Right cardiac atrium (tissue), 5 donors: Measurements from ENCODE around the gene FOXL2. TPM values are rescaled to one million over a fixed set of nuclear protein-coding genes. Genes with fewer than 3 reads are reported as not detected.
A peak's percentile ranks its signal among the peaks of the same experiment; 100 is the strongest.

Experiments
- ATAC-seq, 2 donors: fragments of 200-7000 bp; cut with Tn5 transposase; one replicate each; pipeline versions ENCODE4 v1.8.0 to v1.9.1; 2020; ENCODE audit warnings: moderate library complexity in 2 of 2, mild to moderate bottlenecking in 1 of 2
- DNase-seq, 3 donors: peaks; one replicate each; pipeline ENCODE4 v3.0.0-alpha.2; 2020
- H3K27ac ChIP-seq: one replicate; pipeline ENCODE4 v1.5.1; 2013; ENCODE audit warnings: mild to moderate bottlenecking, low read length, control low read depth, moderate library complexity
- H3K27me3 ChIP-seq: one replicate; pipeline ENCODE4 v1.6.1; 2013; ENCODE audit not compliant: control insufficient read depth, insufficient read depth
- H3K4me1 ChIP-seq: one replicate; pipeline ENCODE4 v1.6.1; 2013; ENCODE audit warnings: low read length; ENCODE audit not compliant: control insufficient read depth, insufficient read depth
- H3K4me3 ChIP-seq: one replicate; pipeline ENCODE4 v1.5.1; 2013; ENCODE audit warnings: low read length, control low read depth
- H3K9me3 ChIP-seq: one replicate; pipeline ENCODE4 v1.6.1; 2013; ENCODE audit warnings: low read length; ENCODE audit not compliant: control insufficient read depth
- WGBS: extraction: QIAGEN DNeasy Blood & Tissue Kit; methylation state at CpG from one replicate; pipeline ENCODE4 v1.1.7; 2013; 5-methylcytosine and 5-hydroxymethylcytosine counted together
- intact Hi-C, 4 donors: fragments of 100-400 bp; cut with DNase I; formaldehyde crosslinking; loops; one replicate each; pipeline versions ENCODE4 v1.11.0 to v1.14.0; 2022 to 2023
- long read RNA-seq, 4 donors: library from polyadenylated mRNA; unstranded; transcript quantifications; one replicate each; pipeline ENCODE4 v2.0.0, GENCODE V29; 2020 to 2021
- polyA plus RNA-seq: library from polyadenylated mRNA; stranded (reverse); fragments of 200-250 nt; gene quantifications from one replicate; pipeline ENCODE4 v1.2.3, GENCODE V29; 2013
- total RNA-seq, 4 donors: library from RNA; stranded (reverse); fragmentation: NEBNext Ultra II Directional; extraction: Animal tissue kit (Norgen Biotek cat#: 25700); gene quantifications; one replicate each; pipeline ENCODE4 v1.2.1, GENCODE V29; 2021
- donor health status: healthy with polysubstance abuse.
- donor health status: DM: no; HTN: yes; CAD: no.
- donor health status: DM: no; HTN: no; CAD: no.
- donor health status: DM: no; HTN: yes; CAD: no; lungs with severe emphysema.
- donor health status: DM: yes; HTN: yes; CAD: no.

The FOXL2 gene
- total RNA-seq (not detected), polyA plus RNA-seq (not detected)
- long read RNA-seq, donor 1 = 0 reads
- long read RNA-seq, donor 2 = 0 reads
- long read RNA-seq, donor 3 = 0 reads
- long read RNA-seq, donor 4 = 0 reads

DNA sequence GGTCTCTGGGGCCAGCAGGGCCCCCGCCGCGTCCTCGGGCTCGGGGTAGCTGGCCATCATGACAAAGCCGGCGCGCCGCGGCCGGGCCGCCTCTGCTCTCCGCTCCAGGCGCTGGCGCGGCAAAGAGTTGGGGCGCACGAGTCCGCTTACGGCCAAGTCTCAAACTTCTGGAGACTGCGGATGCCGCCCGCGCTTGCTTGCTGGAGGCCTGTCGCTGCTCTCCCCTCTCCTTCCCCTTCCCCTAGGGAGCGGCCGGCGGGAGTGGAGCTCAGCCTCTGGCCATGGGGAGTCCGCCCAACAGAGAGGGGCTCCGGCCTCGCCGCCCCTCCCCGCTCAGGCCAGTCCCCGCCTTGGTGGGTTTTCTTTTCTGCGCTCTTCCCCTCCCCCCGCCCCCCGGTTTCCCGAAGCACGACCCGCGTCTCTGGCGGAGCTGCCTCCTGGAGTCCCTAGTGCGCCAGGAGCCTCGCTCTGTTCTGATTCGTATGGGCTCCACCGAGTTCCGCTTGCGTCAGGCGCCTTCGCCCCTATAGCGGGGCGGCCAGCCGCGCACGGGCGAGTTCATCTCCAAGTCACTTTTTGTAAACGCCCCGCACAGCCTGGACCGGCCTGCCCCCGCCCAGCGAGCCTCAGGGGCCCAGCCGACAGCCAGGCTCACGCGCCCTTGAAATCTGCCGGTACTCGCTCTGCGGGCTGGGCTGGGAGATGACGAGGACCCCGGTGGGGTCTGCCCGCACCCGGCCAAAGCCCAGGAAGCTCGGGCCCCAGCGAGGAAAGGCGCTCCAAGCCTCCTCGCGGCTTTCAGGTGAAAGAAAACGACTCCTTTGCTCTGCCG lies at the start of gene FOXL2, which contains the start of gene FOXL2NB:
TSS of gene FOXL2 (minus strand) at position 475 of the 832 bp plus-strand sequence. CDS start at position 60, 415 bp downstream.
TSS of gene FOXL2NB (plus strand) at position 555 of the 832 bp plus-strand sequence. CDS start at position 703, 148 bp downstream.
- peak within 1 kb of the TSS; percentile 46 for H3K4me3 ChIP-seq
- H3K4me1 ChIP-seq = peaks cover 3% of the 10 kb centered on the region
- H3K27ac ChIP-seq = no peak within 1 kb of the TSS
- peak; percentile 46 to 81 (median 69) for DNase-seq
- WGBS = 1% methylated on average over 78 of the region's 78 CpGs
- H3K27me3 ChIP-seq = no peaks in the 10 kb centered on the region
- intact Hi-C loops = no loop called here
- peak; percentile 46 to 65 for ATAC-seq
- H3K9me3 ChIP-seq = no peaks in the 10 kb centered on the region

GRCh38 chr3:138995706-138996105 lies 48.8 kb upstream of the FOXL2 start:
- no peak for ATAC-seq
- Histone ChIP-seq H3K27me3 (no peaks in the 10 kb centered on the region), H3K27ac (no peak overlapping the region), H3K4me1 (no peaks in the 10 kb centered on the region), H3K9me3 (no peaks in the 10 kb centered on the region), H3K4me3 (no peak overlapping the region)
- DNase-seq = no peak
- 80% methylated on average over 1 of the region's 1 CpG for WGBS
- intact Hi-C loops = no loop called here

DNA sequence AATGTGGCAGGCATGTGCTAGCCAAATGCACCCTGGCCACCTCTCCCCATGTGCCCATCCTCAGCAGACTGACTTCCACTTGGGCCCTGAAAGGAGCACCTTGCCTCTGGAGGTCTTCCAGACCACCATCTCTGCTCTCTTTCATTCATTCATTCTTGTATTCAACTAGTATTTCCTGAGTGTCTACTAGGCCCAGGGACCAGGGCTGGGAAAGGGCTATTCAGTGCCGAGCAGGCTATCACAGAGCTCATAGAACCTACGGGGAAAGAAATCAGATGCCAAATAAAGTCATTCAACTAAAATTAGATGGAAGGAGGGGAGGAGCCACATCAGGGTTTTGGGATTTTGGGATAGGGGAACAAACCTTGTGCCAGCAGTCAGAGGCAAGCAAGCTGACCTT lies 40.2 kb upstream of the FOXL2 start:
- 93% methylated on average over 2 of the region's 2 CpGs for WGBS
- no peak overlapping the region for H3K27ac ChIP-seq
- no peaks in the 10 kb centered on the region for H3K27me3 ChIP-seq
- H3K4me1 ChIP-seq = no peaks in the 10 kb centered on the region
- intact Hi-C loops = no loop called here
- H3K9me3 ChIP-seq = no peaks in the 10 kb centered on the region
- no peak overlapping the region for H3K4me3 ChIP-seq
- DNase-seq = no peak
- no peak for ATAC-seq

DNA sequence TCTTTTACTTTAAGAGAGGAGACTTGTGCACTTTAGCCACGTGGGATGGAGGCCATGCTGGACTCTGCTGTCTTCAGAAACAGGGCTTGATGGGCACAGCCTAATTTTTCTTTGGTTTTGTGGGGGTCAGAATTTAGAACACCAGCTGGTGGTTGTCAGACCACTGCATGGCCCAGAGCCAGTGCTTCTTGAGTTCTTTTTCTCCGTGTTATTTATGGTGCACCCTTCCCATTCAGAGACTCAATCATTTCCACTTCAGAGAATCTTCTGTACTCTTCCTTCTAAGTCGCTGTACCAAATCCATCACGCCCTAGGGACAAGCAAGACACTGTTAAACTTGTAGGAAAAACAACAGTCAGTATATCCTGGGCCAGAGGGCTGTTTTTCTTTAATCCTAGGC lies 39.0 kb upstream of the FOXL2 start:
- no peak for DNase-seq
- 42% methylated on average over 4 of the region's 4 CpGs for WGBS
- H3K27ac ChIP-seq = no peak overlapping the region
- no peak overlapping the region for H3K4me3 ChIP-seq
- ATAC-seq = no peak
- H3K9me3 ChIP-seq = no peaks in the 10 kb centered on the region
- intact Hi-C loops = no loop called here
- no peaks in the 10 kb centered on the region for H3K27me3 ChIP-seq
- H3K4me1 ChIP-seq = no peaks in the 10 kb centered on the region

GRCh38 chr3:138984816-138985215 lies 37.9 kb upstream of the FOXL2 start:
- WGBS = 72% methylated on average over 3 of the region's 3 CpGs
- Histone ChIP-seq H3K4me3 (no peak overlapping the region), H3K27me3 (no peaks in the 10 kb centered on the region), H3K4me1 (no peaks in the 10 kb centered on the region), H3K9me3 (no peaks in the 10 kb centered on the region), H3K27ac (no peak overlapping the region)
- intact Hi-C loops = no loop called here
- ATAC-seq (no peak), DNase-seq (no peak)

DNA sequence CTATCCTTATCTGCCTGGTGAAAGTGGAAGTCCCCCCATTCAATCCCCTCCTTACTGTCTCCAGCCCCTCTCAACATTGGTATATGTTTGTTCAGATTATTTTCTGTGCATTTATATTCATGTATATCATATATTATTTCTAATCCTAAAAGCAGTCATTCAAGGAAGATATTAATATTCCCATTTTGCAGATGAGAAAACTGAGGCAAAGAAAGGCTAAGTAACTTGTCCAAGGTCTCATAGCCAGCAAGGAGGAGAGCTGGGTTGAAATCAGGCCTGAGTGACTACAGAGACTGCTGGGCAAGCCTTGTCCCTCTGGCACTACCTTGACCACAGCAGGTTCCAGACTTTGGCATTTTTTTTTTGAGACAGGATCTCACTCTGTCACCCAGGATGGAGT lies 29.1 kb upstream of the FOXL2 start:
- intact Hi-C loops = no loop called here
- H3K9me3 ChIP-seq = no peaks in the 10 kb centered on the region

DNA sequence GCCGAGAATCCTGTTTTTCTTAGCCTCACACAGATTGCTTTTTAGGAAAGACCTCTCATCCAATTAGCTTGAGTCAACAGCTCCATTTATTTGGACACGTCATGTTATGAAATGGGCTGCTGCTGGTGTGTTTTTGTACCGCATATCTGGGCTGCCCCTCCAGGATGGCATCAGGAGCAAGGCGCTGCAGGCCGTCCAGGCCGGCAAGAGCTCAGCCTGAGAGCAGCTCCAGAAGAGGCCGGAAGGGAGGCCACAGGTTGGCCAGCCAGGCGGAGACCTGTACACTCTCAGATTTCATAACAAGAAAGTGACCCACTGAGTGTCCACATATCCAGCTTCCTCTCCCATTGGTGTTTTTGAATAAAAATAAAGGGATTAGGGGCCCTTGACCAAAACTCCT lies 28.4 kb upstream of the FOXL2 start:
- DNase-seq (no peak), ATAC-seq (no peak)
- H3K9me3 ChIP-seq = no peaks in the 10 kb centered on the region
- H3K4me3 ChIP-seq = no peak overlapping the region
- H3K27ac ChIP-seq = no peak overlapping the region
- intact Hi-C loops = no loop called here
- H3K4me1 ChIP-seq = no peaks in the 10 kb centered on the region
- H3K27me3 ChIP-seq = no peaks in the 10 kb centered on the region
- WGBS = 91% methylated on average over 8 of the region's 8 CpGs

More for the DNA sequence above, 29.1 kb upstream of the FOXL2 start:
- Histone ChIP-seq H3K27ac (no peak overlapping the region), H3K4me3 (no peak overlapping the region), H3K27me3 (no peaks in the 10 kb centered on the region), H3K4me1 (no peaks in the 10 kb centered on the region)
- DNase-seq = no peak
- ATAC-seq = no peak

DNA sequence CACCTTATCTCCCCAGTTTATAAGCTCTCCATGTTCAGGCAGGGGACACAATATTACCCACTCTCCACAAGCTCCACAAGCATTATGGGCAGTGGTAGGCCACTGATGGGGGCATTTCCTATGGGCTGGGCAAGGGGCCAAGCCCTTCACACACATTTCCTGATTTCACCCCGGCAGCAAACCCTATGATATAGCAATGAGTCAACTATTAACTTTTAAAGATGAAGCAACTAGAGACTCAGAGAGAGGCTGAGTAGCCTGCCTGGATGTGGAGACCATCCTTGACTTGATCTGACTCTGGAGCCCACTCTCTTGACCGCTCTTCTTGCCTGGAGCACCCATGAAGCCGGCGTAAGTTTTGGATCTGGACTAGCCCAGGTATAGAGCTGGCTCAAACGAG lies 27.5 kb upstream of the FOXL2 start:
- Histone ChIP-seq H3K27ac (no peak overlapping the region), H3K4me3 (no peak overlapping the region), H3K9me3 (no peaks in the 10 kb centered on the region), H3K27me3 (no peaks in the 10 kb centered on the region), H3K4me1 (no peaks in the 10 kb centered on the region)
- no peak for ATAC-seq
- intact Hi-C loops = no loop called here
- WGBS = 81% methylated on average over 5 of the region's 5 CpGs
- DNase-seq = no peak

DNA sequence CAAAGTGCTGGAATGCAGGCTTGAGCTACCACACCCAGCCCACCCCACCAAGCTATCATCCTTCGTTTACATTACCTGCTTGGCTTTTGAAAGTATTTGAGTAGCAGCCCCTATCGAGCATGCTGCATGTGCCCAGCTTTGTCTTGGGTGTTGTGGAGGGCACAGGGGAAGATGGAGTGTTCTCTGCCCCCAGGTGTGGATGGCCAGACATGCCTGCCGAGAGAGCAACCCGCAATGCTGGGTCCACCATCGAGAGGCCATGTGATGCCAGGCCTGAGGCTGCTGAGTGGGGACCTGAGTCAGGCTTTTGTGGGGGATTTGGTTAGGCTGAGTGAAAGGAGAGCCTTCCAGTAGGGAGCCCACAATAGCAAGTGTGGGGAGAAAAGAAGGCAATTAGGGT lies 26.0 kb upstream of the FOXL2 start:
- H3K27me3 ChIP-seq = no peaks in the 10 kb centered on the region
- DNase-seq (no peak), ATAC-seq (no peak)
- H3K4me1 ChIP-seq = no peaks in the 10 kb centered on the region
- intact Hi-C loops = no loop called here
- no peaks in the 10 kb centered on the region for H3K9me3 ChIP-seq
- 88% methylated on average over 5 of the region's 5 CpGs for WGBS
- H3K4me3 ChIP-seq = no peak overlapping the region
- H3K27ac ChIP-seq = no peak overlapping the region

- no peak for ATAC-seq
- H3K27me3 ChIP-seq = no peaks in the 10 kb centered on the region
- no peak overlapping the region for H3K27ac ChIP-seq
- intact Hi-C loops = no loop called here
- H3K9me3 ChIP-seq = no peaks in the 10 kb centered on the region
- WGBS = 56% methylated on average over 6 of the region's 6 CpGs
- H3K4me3 ChIP-seq = no peak overlapping the region
- no peaks in the 10 kb centered on the region for H3K4me1 ChIP-seq
- no peak for DNase-seq
These were observed 24.9 kb upstream of the FOXL2 start for GRCh38 chr3:138971766-138972320.

DNA sequence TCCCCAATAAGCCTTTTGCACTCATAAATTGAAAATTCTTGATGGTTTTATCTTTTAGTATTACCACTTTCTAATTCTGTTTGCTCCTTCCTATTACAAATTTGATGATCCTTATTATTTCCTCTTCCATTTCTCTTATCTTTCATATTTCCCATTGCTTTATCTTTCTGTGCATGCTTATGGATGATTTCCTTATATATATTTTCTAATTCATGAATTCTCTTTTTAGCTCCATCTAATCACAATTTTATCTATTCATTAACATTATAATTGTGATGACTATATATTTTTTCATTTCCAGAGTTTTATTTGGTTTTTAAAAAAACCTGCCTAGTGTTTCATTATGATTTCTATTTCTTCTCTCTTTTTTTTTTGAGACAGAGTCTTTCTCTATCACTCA lies 18.0 kb upstream of the FOXL2 start:
- H3K4me1 ChIP-seq = no peaks in the 10 kb centered on the region
- H3K4me3 ChIP-seq = no peak overlapping the region
- H3K27ac ChIP-seq = no peak overlapping the region
- no peaks in the 10 kb centered on the region for H3K27me3 ChIP-seq
- ATAC-seq (no peak), DNase-seq (no peak)
- intact Hi-C loops = no loop called here
- no peaks in the 10 kb centered on the region for H3K9me3 ChIP-seq
